ENCODE data around the gene CADPS2.

DNA sequence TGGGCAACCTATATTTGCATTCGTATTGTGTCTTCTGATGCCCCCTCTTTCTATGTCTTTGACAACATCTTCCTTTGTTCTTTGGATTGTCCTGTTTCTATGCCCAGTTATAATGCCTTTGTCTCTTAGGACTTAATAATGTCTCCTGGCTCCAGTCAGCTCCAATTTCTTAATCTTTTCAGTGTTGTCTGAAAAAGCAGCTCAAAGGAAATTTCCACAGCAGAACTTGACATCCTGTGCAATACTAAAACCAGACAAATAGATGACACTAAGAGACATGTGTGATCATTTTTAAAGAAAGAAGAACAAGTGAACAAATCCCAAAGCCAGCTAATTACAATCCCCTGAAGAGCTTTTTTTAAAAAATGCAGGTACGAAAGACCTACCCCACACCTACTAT lies 135.9 kb downstream of the CADPS2 start:
- TF ChIP-seq, protein P1, sequence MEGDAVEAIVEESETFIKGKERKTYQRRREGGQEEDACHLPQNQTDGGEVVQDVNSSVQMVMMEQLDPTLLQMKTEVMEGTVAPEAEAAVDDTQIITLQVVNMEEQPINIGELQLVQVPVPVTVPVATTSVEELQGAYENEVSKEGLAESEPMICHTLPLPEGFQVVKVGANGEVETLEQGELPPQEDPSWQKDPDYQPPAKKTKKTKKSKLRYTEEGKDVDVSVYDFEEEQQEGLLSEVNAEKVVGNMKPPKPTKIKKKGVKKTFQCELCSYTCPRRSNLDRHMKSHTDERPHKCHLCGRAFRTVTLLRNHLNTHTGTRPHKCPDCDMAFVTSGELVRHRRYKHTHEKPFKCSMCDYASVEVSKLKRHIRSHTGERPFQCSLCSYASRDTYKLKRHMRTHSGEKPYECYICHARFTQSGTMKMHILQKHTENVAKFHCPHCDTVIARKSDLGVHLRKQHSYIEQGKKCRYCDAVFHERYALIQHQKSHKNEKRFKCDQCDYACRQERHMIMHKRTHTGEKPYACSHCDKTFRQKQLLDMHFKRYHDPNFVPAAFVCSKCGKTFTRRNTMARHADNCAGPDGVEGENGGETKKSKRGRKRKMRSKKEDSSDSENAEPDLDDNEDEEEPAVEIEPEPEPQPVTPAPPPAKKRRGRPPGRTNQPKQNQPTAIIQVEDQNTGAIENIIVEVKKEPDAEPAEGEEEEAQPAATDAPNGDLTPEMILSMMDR (conservative IDR thresholded peaks at IDR 0.05; ENCODE audit: low read length), result no peak
- no peak for TF ChIP-seq EZH2phosphoT487 (IDR thresholded peaks at IDR 0.05; ENCODE audit: borderline replicate concordance)

All from Loucy (cell line).